ENCODE measurements around the gene RANBP3L. TPM values are rescaled to one million over a fixed set of nuclear protein-coding genes. Genes with fewer than 3 reads are reported as not detected.

Gene RANBP3L
- total and polyA plus RNA-seq, 4 donors, result 10.9 to 213 (median 28.9) TPM

DNA sequence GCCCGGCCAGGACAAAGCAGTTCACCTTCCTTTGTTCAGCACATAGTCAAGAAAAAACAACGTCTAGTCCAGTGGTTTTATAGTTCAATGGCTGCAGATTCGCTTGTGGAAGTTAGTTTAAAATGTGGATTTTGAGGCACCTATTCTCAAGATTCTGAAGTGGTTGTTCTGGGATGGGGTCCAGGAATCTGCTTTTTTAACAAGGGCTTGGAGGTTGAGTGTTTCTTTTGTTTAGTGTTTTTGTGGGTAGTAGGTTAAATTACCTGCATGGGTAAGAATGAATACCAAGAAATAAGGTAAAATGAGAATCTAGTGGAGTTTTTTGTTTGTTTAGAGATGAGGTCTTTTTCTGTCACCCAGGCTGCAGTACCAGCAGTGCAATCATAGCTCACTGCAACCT, 31.5 kb downstream of the RANBP3L start:
- DNase-seq (ENCODE audit: low read depth in 4 of 6, low spot score in 6 of 6), result no peak
- 43% methylated on average over 2 of the region's 3 CpGs for WGBS (ENCODE audit: insufficient coverage)
- no peaks in the 10 kb centered on the region for H3K27me3 ChIP-seq (ENCODE audit: control insufficient read depth, insufficient read depth, low read length)
- no peak overlapping the region for H3K4me3 ChIP-seq (ENCODE audit: low read depth, low read length)
- H3K36me3 ChIP-seq (ENCODE audit: control insufficient read depth, insufficient read depth, low read length), result no peaks in the 10 kb centered on the region
- no peak overlapping the region for H3K27ac ChIP-seq (ENCODE audit: low read depth, low read length)
- H3K4me1 ChIP-seq (ENCODE audit: control insufficient read depth, insufficient read depth, low read length), result no peaks in the 10 kb centered on the region
- H3K9me3 ChIP-seq (ENCODE audit: control insufficient read depth, insufficient read depth, low read length), result no peaks in the 10 kb centered on the region

DNA sequence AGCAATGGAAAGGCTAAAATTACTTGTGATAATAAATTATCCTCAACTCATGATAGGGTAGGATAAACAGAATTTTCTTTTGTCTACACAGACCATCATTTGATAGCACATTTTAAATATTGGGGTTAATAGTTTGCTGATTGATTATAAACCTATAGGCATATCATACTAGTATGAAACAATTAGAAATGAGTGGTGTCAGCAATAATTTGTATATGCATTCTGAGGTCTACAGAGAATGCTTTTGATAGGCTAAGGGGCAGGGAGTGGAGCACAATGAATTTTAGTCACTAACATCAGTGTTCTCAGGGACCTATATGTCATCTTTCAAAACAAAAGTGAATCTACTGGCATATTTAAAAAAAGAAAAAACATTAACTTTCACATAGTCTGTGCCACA, 32.2 kb downstream of the RANBP3L start:
- Histone ChIP-seq H3K9me3 (ENCODE audit: control insufficient read depth, insufficient read depth, low read length) (no peaks in the 10 kb centered on the region), H3K4me3 (ENCODE audit: low read depth, low read length) (no peak overlapping the region), H3K36me3 (ENCODE audit: control insufficient read depth, insufficient read depth, low read length) (no peaks in the 10 kb centered on the region), H3K27me3 (ENCODE audit: control insufficient read depth, insufficient read depth, low read length) (no peaks in the 10 kb centered on the region), H3K4me1 (ENCODE audit: control insufficient read depth, insufficient read depth, low read length) (no peaks in the 10 kb centered on the region), H3K27ac (ENCODE audit: low read depth, low read length) (no peak overlapping the region)
- DNase-seq (ENCODE audit: low read depth in 4 of 6, low spot score in 6 of 6), result no peak

DNA sequence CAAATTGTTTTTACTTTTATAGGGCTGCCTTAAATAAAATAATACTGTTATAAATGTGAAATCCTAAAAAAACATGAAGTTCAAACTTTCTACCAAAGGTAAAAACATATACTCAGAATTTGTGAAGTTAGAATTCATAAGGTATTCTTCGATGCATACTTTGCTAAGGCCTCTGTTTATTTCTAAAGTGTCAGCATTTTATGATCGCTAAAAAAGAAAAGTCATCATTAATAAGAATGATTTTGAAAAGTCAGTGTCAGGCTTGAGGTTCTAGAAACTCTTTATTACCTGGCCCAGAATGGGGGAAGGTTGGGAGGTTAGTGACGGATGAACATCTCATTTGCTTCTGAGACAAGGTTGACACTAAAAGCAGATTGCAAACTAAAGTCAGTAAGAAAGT, 33.8 kb downstream of the RANBP3L start:
- Histone ChIP-seq H3K36me3 (ENCODE audit: control insufficient read depth, insufficient read depth, low read length) (no peaks in the 10 kb centered on the region), H3K4me1 (ENCODE audit: control insufficient read depth, insufficient read depth, low read length) (no peaks in the 10 kb centered on the region), H3K4me3 (ENCODE audit: low read depth, low read length) (no peak overlapping the region), H3K27me3 (ENCODE audit: control insufficient read depth, insufficient read depth, low read length) (no peaks in the 10 kb centered on the region), H3K27ac (ENCODE audit: low read depth, low read length) (no peak overlapping the region), H3K9me3 (ENCODE audit: control insufficient read depth, insufficient read depth, low read length) (no peaks in the 10 kb centered on the region)
- no peak for DNase-seq (ENCODE audit: low read depth in 4 of 6, low spot score in 6 of 6)
- 100% methylated on average over 2 of the region's 3 CpGs for WGBS (ENCODE audit: insufficient coverage)

DNA sequence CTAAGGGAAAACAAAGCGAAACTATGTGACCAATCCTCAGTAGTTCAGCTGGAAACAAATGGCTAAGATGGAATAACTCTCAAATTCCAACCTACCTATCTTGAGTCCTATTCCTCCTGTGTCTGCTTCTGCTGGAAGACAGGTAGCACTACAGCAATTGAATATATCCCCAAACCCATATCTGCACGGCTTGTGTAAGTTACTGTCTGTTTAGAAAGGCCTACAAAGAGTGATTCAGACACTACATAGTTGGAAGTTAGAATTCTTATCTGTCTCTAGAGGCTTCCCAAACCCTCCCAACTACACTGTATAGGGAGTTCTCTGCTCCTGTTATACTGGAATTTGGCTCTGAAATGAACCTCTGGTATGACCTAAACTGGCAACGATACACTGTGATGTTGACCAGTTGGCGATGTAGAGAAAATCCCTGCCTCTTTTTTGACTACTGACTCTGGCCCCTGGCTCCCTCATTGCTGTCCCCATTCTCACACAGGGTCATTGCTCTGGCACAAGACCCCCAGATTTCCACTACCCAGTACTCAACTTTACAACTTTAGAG, 37.4 kb downstream of the RANBP3L start:
- Histone ChIP-seq H3K27me3 (ENCODE audit: control insufficient read depth, insufficient read depth, low read length) (no peaks in the 10 kb centered on the region), H3K36me3 (ENCODE audit: control insufficient read depth, insufficient read depth, low read length) (no peaks in the 10 kb centered on the region), H3K4me3 (ENCODE audit: low read depth, low read length) (no peak overlapping the region), H3K4me1 (ENCODE audit: control insufficient read depth, insufficient read depth, low read length) (no peaks in the 10 kb centered on the region), H3K9me3 (ENCODE audit: control insufficient read depth, insufficient read depth, low read length) (no peaks in the 10 kb centered on the region), H3K27ac (ENCODE audit: low read depth, low read length) (no peak overlapping the region)
- DNase-seq (ENCODE audit: low read depth in 4 of 6, low spot score in 6 of 6), result no peak
- WGBS (ENCODE audit: insufficient coverage), result 83% methylated on average over 3 of the region's 4 CpGs

DNA sequence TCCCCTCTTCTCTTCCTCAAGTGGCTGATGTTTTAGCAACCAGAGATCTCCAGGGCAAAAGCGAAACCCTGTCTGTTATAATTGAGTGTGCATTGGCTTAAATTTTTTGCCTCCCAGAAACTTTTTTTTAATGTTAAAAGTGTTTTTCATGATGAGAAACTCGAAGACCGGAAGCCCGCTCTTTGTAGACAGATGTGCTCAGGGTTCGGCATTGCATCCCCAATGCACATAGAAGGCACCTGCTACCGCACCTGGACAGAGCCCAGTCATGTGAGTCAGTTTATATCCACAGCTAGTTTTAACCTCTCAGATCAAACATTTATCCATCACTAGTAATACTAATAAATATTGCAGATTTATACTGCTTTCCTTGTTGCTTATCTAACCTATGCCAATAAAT, 40.5 kb downstream of the RANBP3L start:
- no peak overlapping the region for H3K27ac ChIP-seq (ENCODE audit: low read depth, low read length)
- no peak for DNase-seq (ENCODE audit: low read depth in 4 of 6, low spot score in 6 of 6)
- no peaks in the 10 kb centered on the region for H3K9me3 ChIP-seq (ENCODE audit: control insufficient read depth, insufficient read depth, low read length)
- no peak overlapping the region for H3K4me3 ChIP-seq (ENCODE audit: low read depth, low read length)
- no peaks in the 10 kb centered on the region for H3K36me3 ChIP-seq (ENCODE audit: control insufficient read depth, insufficient read depth, low read length)
- no peaks in the 10 kb centered on the region for H3K27me3 ChIP-seq (ENCODE audit: control insufficient read depth, insufficient read depth, low read length)
- 83% methylated on average over 1 of the region's 6 CpGs for WGBS (ENCODE audit: insufficient coverage)
- H3K4me1 ChIP-seq (ENCODE audit: control insufficient read depth, insufficient read depth, low read length), result no peaks in the 10 kb centered on the region

DNA sequence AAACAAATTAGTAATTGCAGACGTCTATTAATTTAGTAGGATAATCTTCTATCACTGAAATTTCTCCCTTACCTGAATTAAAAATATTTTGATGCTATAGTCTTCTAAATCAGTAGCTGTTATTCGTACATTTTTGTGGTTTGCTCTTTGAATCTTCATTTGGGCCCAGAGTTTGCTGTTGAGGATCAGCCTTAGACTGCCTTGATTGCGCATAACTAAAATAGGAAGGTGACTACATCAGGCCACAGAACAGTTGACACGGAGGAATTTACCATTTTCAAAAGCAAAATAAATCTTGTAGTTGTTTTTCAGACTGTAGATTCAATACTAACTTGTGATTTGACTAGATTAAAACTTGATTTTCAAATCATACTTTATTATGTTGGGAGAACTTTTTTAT, 48.1 kb downstream of the RANBP3L start:
- no peaks in the 10 kb centered on the region for H3K27me3 ChIP-seq (ENCODE audit: control insufficient read depth, insufficient read depth, low read length)
- DNase-seq (ENCODE audit: low read depth in 4 of 6, low spot score in 6 of 6), result no peak
- no peaks in the 10 kb centered on the region for H3K9me3 ChIP-seq (ENCODE audit: control insufficient read depth, insufficient read depth, low read length)
- no peaks in the 10 kb centered on the region for H3K4me1 ChIP-seq (ENCODE audit: control insufficient read depth, insufficient read depth, low read length)
- no peaks in the 10 kb centered on the region for H3K36me3 ChIP-seq (ENCODE audit: control insufficient read depth, insufficient read depth, low read length)
- no peak overlapping the region for H3K4me3 ChIP-seq (ENCODE audit: low read depth, low read length)
- peak overlapping the region; percentile 54 for H3K27ac ChIP-seq (ENCODE audit: low read depth, low read length)
- WGBS (ENCODE audit: insufficient coverage), result 86% methylated on average over 1 of the region's 4 CpGs

DNA sequence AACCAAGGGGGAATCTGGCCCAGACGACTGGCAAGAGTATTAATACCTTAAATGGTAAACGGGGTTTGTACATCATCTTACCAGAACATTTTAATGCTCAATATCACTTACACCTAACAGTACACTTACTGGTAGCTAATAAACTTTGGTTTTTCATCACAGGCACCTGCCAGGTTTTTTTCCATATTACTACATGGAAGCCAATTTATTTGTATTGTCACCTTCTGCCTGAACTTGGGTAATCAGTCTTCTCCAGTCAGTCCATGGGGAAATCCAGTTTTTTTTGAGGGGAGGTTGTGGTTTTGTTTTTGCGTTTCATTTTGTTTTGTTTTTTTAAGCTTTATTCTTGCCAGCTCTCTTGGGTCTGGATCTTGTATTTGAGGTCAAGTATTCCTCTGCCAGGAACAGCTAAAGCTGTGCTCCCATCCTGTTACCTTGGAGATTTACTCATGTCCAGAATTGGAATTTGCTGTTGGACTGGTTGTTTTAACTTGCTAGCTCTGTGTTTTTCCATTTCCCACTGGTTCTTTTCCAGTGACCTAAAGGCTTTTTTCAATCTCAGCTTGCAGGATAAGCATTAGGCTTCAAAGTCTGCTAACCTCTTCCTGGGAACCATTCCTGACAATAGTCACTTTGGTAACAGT, 48.9 kb downstream of the RANBP3L start:
- Histone ChIP-seq H3K9me3 (ENCODE audit: control insufficient read depth, insufficient read depth, low read length) (no peaks in the 10 kb centered on the region), H3K4me3 (ENCODE audit: low read depth, low read length) (no peak overlapping the region), H3K4me1 (ENCODE audit: control insufficient read depth, insufficient read depth, low read length) (no peaks in the 10 kb centered on the region), H3K27me3 (ENCODE audit: control insufficient read depth, insufficient read depth, low read length) (no peaks in the 10 kb centered on the region), H3K36me3 (ENCODE audit: control insufficient read depth, insufficient read depth, low read length) (no peaks in the 10 kb centered on the region), H3K27ac (ENCODE audit: low read depth, low read length) (peak overlapping the region; percentile 54)
- WGBS (ENCODE audit: insufficient coverage), result 29% methylated on average over 1 of the region's 3 CpGs
- peak in 5 of 6 donors; percentile 29 to 82 (median 47) for DNase-seq (ENCODE audit: low read depth in 4 of 6, low spot score in 6 of 6)

DNA sequence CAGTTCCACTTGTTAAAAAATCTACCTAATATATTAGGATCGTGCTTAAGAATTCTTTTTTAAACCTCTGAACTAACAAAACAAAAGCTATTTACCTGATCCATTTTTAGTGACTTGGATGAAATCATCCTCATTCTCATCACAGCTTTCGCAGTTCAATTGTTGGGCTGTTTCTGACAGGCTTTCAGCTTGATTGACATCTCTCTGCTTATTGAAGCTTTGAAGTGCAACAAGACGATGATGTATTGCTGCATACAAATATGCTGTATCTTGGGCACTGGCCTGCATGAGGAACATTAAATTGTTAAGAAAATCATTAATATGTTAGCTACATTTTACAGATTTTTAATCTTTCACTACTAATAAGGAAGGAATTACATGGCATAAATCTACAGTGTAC, 50.5 kb downstream of the RANBP3L start:
- WGBS (ENCODE audit: insufficient coverage), result 100% methylated on average over 1 of the region's 3 CpGs
- DNase-seq (ENCODE audit: low read depth in 4 of 6, low spot score in 6 of 6), result no peak
- Histone ChIP-seq H3K9me3 (ENCODE audit: control insufficient read depth, insufficient read depth, low read length) (no peaks in the 10 kb centered on the region), H3K27me3 (ENCODE audit: control insufficient read depth, insufficient read depth, low read length) (no peaks in the 10 kb centered on the region), H3K27ac (ENCODE audit: low read depth, low read length) (no peak overlapping the region), H3K4me3 (ENCODE audit: low read depth, low read length) (no peak overlapping the region), H3K36me3 (ENCODE audit: control insufficient read depth, insufficient read depth, low read length) (no peaks in the 10 kb centered on the region), H3K4me1 (ENCODE audit: control insufficient read depth, insufficient read depth, low read length) (no peaks in the 10 kb centered on the region)

DNA sequence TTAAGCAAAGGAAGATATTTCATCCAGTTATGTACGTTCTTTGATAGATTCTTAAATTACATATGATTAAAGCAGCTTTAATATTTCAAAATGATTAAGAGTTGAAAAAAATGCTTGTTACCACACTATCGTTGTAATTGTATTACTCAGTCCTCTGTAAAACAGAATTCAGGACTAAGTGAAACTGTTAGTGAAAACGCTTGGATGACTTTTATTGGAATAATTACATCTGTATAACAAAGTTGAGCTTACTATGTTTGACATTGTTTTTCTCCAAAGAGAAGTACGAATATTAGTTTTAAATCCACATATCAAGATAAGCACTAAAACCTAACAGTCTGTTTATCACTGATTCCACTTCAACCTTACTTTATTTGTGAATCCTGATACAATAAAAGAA, 51.3 kb downstream of the RANBP3L start:
- Histone ChIP-seq H3K36me3 (ENCODE audit: control insufficient read depth, insufficient read depth, low read length) (no peaks in the 10 kb centered on the region), H3K9me3 (ENCODE audit: control insufficient read depth, insufficient read depth, low read length) (no peaks in the 10 kb centered on the region), H3K4me3 (ENCODE audit: low read depth, low read length) (no peak overlapping the region), H3K4me1 (ENCODE audit: control insufficient read depth, insufficient read depth, low read length) (no peaks in the 10 kb centered on the region), H3K27me3 (ENCODE audit: control insufficient read depth, insufficient read depth, low read length) (no peaks in the 10 kb centered on the region), H3K27ac (ENCODE audit: low read depth, low read length) (no peak overlapping the region)
- no peak for DNase-seq (ENCODE audit: low read depth in 4 of 6, low spot score in 6 of 6)
- WGBS (ENCODE audit: insufficient coverage), result no CpG with 5 or more reads among the region's 4 CpGs

DNA sequence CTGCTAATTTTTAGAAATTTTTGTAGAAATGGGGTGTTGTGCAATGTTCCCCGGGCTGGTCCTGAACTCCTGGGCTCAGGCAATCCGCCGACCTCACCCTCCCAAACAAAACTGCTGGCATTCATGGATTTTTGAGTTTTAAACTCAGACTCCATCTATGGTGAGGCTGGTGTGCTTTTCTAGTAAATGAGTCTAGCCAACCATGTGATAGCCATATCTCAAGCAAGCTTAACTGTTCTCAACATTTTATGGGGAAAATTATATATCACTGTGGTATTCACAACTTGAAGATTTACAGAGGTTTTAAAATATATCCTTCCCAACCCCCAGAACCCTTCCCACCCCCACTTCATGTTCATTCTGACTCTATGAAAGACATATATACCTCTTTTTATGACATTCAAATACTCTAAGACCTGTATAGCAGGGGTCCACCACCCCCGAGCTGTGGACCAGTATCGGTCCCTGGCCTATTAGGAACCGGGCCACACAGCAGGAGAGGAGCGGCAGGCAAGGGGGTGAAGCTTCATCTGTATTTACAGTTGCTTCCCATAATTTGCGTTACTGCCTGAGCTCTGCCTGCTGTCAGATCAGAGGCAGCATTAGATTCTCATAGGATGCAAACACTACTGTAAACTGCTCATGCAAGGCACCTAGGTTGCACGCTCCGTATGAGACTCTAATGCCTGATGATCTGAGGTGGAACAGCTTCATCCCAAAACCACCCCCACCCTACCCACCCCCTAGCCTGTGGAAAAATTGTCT, 55.5 kb downstream of the RANBP3L start:
- H3K27ac ChIP-seq (ENCODE audit: low read depth, low read length), result no peak overlapping the region
- DNase-seq (ENCODE audit: low read depth in 4 of 6, low spot score in 6 of 6), result no peak
- H3K36me3 ChIP-seq (ENCODE audit: control insufficient read depth, insufficient read depth, low read length), result no peaks in the 10 kb centered on the region
- no peaks in the 10 kb centered on the region for H3K27me3 ChIP-seq (ENCODE audit: control insufficient read depth, insufficient read depth, low read length)
- H3K4me1 ChIP-seq (ENCODE audit: control insufficient read depth, insufficient read depth, low read length), result peaks cover 10% of the 10 kb centered on the region
- H3K4me3 ChIP-seq (ENCODE audit: low read depth, low read length), result no peak overlapping the region
- WGBS (ENCODE audit: insufficient coverage), result 91% methylated on average over 5 of the region's 10 CpGs
- no peaks in the 10 kb centered on the region for H3K9me3 ChIP-seq (ENCODE audit: control insufficient read depth, insufficient read depth, low read length)
